ENCODE measurements around the gene ZMIZ1. TPM values are rescaled to one million over a fixed set of nuclear protein-coding genes. Genes with fewer than 3 reads are reported as not detected.

The ZMIZ1 gene
- total and polyA plus RNA-seq, 4 donors = 3.9 to 19.1 (median 9.8) TPM

DNA sequence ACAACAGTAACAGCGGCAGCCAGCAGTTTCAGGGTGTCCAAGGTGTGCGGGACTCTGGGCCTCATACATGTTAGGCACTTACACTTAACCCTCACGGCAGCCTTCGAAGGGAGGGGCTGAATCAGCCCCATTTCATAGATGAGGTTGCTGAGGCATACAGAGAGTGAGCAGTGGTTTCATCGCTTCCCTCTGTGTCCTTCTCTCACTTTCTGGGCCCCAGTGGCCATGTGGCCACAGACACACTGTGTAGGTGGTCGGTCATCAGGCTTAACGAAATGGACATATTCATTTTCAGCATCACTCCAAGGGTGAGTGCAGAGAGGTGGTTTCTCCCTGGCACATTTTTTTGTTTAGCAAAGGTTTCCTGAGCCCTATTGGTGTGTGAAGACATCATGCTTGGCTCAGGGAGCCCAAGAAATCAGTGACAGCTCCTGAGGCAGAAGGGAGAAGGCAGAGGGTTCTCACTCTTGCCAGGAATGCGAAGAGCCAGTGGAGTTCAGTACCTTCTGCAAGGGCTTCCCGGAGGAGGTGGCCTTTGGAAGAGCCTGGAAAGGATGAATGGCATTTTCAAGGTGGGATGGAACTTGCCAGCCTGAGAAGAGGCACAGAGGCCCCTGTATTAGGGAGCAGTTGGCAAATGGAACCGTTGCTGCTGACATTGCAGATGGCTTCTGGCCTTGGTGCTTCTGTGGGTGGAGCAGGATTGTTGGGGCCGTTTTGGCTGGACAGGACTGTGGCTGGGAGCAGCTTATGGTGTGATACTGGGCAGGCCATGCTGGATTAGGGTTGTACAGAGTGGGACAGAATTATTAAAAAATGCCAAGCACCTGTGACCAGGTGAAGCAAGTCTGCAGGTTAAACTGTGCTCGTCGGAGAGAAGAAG, 216.8 kb downstream of the ZMIZ1 start:
- WGBS = 82% methylated on average over 13 of the region's 13 CpGs
- Histone ChIP-seq H3K27ac (ENCODE audit: low read depth in 1 of 2, low read length in 2 of 2) (peak overlapping the region; percentile 52), H3K4me1 (ENCODE audit: control insufficient read depth in 4 of 4, insufficient read depth in 4 of 4, low read length in 3 of 4) (peaks cover 0 to 7% (median 1%) of the 10 kb centered on the region in 4 donors)

More for the DNA sequence above, 216.8 kb downstream of the ZMIZ1 start:
- TF ChIP-seq, protein P1, sequence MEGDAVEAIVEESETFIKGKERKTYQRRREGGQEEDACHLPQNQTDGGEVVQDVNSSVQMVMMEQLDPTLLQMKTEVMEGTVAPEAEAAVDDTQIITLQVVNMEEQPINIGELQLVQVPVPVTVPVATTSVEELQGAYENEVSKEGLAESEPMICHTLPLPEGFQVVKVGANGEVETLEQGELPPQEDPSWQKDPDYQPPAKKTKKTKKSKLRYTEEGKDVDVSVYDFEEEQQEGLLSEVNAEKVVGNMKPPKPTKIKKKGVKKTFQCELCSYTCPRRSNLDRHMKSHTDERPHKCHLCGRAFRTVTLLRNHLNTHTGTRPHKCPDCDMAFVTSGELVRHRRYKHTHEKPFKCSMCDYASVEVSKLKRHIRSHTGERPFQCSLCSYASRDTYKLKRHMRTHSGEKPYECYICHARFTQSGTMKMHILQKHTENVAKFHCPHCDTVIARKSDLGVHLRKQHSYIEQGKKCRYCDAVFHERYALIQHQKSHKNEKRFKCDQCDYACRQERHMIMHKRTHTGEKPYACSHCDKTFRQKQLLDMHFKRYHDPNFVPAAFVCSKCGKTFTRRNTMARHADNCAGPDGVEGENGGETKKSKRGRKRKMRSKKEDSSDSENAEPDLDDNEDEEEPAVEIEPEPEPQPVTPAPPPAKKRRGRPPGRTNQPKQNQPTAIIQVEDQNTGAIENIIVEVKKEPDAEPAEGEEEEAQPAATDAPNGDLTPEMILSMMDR (IDR thresholded peaks at IDR 0.05; ENCODE audit: low read depth, low read length, missing input control) = no peak
- TF ChIP-seq, protein P2, sequence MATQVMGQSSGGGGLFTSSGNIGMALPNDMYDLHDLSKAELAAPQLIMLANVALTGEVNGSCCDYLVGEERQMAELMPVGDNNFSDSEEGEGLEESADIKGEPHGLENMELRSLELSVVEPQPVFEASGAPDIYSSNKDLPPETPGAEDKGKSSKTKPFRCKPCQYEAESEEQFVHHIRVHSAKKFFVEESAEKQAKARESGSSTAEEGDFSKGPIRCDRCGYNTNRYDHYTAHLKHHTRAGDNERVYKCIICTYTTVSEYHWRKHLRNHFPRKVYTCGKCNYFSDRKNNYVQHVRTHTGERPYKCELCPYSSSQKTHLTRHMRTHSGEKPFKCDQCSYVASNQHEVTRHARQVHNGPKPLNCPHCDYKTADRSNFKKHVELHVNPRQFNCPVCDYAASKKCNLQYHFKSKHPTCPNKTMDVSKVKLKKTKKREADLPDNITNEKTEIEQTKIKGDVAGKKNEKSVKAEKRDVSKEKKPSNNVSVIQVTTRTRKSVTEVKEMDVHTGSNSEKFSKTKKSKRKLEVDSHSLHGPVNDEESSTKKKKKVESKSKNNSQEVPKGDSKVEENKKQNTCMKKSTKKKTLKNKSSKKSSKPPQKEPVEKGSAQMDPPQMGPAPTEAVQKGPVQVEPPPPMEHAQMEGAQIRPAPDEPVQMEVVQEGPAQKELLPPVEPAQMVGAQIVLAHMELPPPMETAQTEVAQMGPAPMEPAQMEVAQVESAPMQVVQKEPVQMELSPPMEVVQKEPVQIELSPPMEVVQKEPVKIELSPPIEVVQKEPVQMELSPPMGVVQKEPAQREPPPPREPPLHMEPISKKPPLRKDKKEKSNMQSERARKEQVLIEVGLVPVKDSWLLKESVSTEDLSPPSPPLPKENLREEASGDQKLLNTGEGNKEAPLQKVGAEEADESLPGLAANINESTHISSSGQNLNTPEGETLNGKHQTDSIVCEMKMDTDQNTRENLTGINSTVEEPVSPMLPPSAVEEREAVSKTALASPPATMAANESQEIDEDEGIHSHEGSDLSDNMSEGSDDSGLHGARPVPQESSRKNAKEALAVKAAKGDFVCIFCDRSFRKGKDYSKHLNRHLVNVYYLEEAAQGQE (IDR thresholded peaks at IDR 0.05) = no peak
- TF ChIP-seq JUND (IDR thresholded peaks at IDR 0.05) = no peak
- no peak for TF ChIP-seq YY1 (IDR thresholded peaks at IDR 0.05)
- no peak for TF ChIP-seq FOXA1 (IDR thresholded peaks at IDR 0.05)
- TF ChIP-seq EGR1 (IDR thresholded peaks at IDR 0.05; ENCODE audit: low read depth in 2 of 2) = no peak
- TF ChIP-seq HNF4G (IDR thresholded peaks at IDR 0.05) = no peak
- TF ChIP-seq HNF4A (conservative IDR thresholded peaks at IDR 0.05) = no peak
- no peak for TF ChIP-seq SP1 (IDR thresholded peaks at IDR 0.05)
- TF ChIP-seq, protein P3, sequence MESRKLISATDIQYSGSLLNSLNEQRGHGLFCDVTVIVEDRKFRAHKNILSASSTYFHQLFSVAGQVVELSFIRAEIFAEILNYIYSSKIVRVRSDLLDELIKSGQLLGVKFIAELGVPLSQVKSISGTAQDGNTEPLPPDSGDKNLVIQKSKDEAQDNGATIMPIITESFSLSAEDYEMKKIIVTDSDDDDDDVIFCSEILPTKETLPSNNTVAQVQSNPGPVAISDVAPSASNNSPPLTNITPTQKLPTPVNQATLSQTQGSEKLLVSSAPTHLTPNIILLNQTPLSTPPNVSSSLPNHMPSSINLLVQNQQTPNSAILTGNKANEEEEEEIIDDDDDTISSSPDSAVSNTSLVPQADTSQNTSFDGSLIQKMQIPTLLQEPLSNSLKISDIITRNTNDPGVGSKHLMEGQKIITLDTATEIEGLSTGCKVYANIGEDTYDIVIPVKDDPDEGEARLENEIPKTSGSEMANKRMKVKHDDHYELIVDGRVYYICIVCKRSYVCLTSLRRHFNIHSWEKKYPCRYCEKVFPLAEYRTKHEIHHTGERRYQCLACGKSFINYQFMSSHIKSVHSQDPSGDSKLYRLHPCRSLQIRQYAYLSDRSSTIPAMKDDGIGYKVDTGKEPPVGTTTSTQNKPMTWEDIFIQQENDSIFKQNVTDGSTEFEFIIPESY (IDR thresholded peaks at IDR 0.05) = no peak
- TF ChIP-seq NR2F2 (IDR thresholded peaks at IDR 0.05) = no peak
- TF ChIP-seq, protein P4, sequence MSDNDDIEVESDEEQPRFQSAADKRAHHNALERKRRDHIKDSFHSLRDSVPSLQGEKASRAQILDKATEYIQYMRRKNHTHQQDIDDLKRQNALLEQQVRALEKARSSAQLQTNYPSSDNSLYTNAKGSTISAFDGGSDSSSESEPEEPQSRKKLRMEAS (IDR thresholded peaks at IDR 0.05) = no peak
- TF ChIP-seq, protein P5, sequence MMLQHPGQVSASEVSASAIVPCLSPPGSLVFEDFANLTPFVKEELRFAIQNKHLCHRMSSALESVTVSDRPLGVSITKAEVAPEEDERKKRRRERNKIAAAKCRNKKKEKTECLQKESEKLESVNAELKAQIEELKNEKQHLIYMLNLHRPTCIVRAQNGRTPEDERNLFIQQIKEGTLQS (IDR thresholded peaks at IDR 0.05) = no peak
- no peak for TF ChIP-seq GABPA (IDR thresholded peaks at IDR 0.05 in 1 of 2, conservative IDR thresholded peaks at IDR 0.05 in 1 of 2)
- TF ChIP-seq TAF1 (conservative IDR thresholded peaks at IDR 0.05) = no peak
- no peak for TF ChIP-seq FOXA2 (IDR thresholded peaks at IDR 0.05)
- DNase-seq (ENCODE audit: low spot score) = no peak
- Histone ChIP-seq H3K36me3 (ENCODE audit: control insufficient read depth in 4 of 4, insufficient read depth in 3 of 4, low read depth in 1 of 4, low read length in 3 of 4) (peaks cover 1 to 20% (median 9%) of the 10 kb centered on the region in 4 donors), H3K9ac (ENCODE audit: low read depth in 1 of 2, low read length in 2 of 2) (peak overlapping the region in 1 of 2 donors; percentile 17), H3K9me3 (ENCODE audit: control insufficient read depth in 4 of 4, low read length in 3 of 4) (no peaks in the 10 kb centered on the region), H3K27me3 (ENCODE audit: control insufficient read depth in 4 of 4, insufficient read depth in 4 of 4, low read length in 3 of 4) (no peaks in the 10 kb centered on the region), H3K4me3 (ENCODE audit: low read depth in 1 of 3, low read length in 3 of 3) (no peak overlapping the region)
